ENCODE results near the gene RPS2. TPM values are rescaled to one million over a fixed set of nuclear protein-coding genes. Genes with fewer than 3 reads are reported as not detected.
A peak's percentile ranks its signal among the peaks of the same experiment; 100 is the strongest.

Gene RPS2
- total and polyA plus RNA-seq, 2 of the 8 experiments (the other 6 are each of a cell fraction or from before 2014, with no cell fraction given): 4,042 to 16,783 TPM

- 92% methylated on average over 34 of the region's 42 CpGs; no CpG with 5 or more reads in 1 of the 2 experiments for WGBS, 2 experiments (ENCODE audit: extremely low coverage in 1 of 2, insufficient coverage in 1 of 2, insufficient read length in 1 of 2, insufficient replicate concordance in 2 of 2, low coverage in 1 of 2, low lambda C conversion rate in 2 of 2, missing lambda C conversion rate in 1 of 2)
- CTCF ChIA-PET (ENCODE audit: partially characterized antibody): interaction anchor here (1.3 kb wide), 1 partner anchor 30 kb away, joined by 3 read pairs; no protein-coding TSS in a partner anchor
- POLR2A ChIA-PET (ENCODE audit: partially characterized antibody): interaction anchor here (1.1 to 28.2 kb wide), 5 partner anchors 8 to 32 kb away, joined by 3 to 736 read pairs (median 5); partner anchors contain the start of genes GFER, MSRB1, NDUFB10 and RNF151
- no peak for TF ChIP-seq POU5F1 (IDR thresholded peaks at IDR 0.05; ENCODE audit: low read depth, low read length)
- no peak for TF ChIP-seq SIRT6 (IDR thresholded peaks at IDR 0.05; ENCODE audit: low read length)
- TF ChIP-seq BCL11A (IDR thresholded peaks at IDR 0.05; ENCODE audit: low read depth in 2 of 2, low read length in 2 of 2): no peak
- no peak for TF ChIP-seq TAF1 (IDR thresholded peaks at IDR 0.05; ENCODE audit: low read depth, low read length)
- TF ChIP-seq, protein P1, sequence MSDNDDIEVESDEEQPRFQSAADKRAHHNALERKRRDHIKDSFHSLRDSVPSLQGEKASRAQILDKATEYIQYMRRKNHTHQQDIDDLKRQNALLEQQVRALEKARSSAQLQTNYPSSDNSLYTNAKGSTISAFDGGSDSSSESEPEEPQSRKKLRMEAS (IDR thresholded peaks at IDR 0.05): no peak
- no peak for TF ChIP-seq RXRA (IDR thresholded peaks at IDR 0.05; ENCODE audit: insufficient read depth, low read depth, low read length)
- TF ChIP-seq RAD21 (IDR thresholded peaks at IDR 0.05 in 1 of 2, conservative IDR thresholded peaks at IDR 0.05 in 1 of 2; ENCODE audit: low read depth in 2 of 2, low read length in 2 of 2): no peak
- no peak for TF ChIP-seq POLR2AphosphoS5 (IDR thresholded peaks at IDR 0.05; ENCODE audit: low read depth, low read length)
- no peak for TF ChIP-seq NANOG (IDR thresholded peaks at IDR 0.05; ENCODE audit: insufficient read depth, low read depth, low read length, poor library complexity, severe bottlenecking)
- no peak for TF ChIP-seq CREB1 (IDR thresholded peaks at IDR 0.05)
- TF ChIP-seq MAFK (IDR thresholded peaks at IDR 0.05; ENCODE audit: low read depth, low read length): no peak
- TF ChIP-seq YY1 (IDR thresholded peaks at IDR 0.05; ENCODE audit: low read depth, low read length): no peak
Observed at GRCh38 chr16:1974157-1975070, 9.8 kb upstream of the RPS2 start.

More at GRCh38 chr16:1974157-1975070, 9.8 kb upstream of the RPS2 start:
- Histone ChIP-seq H4K20me1 (replicated peaks in 1 of 2; ENCODE audit: control insufficient read depth in 1 of 2, insufficient read depth in 2 of 2, low read length in 2 of 2) (peaks cover 2 to 24% of the 10 kb centered on the region in 2 experiments), H3K4me2 (ENCODE audit: insufficient read depth in 1 of 2, low read depth in 2 of 2, low read length in 2 of 2) (no peak overlapping the region), H2BK5ac (ENCODE audit: low read depth, low read length) (no peak overlapping the region), H3K18ac (ENCODE audit: extremely low read depth, low read length) (no peak overlapping the region), H3K36me3 (ENCODE audit: control insufficient read depth in 2 of 4, insufficient read depth in 4 of 4, low read length in 3 of 4) (peaks cover 11 to 33% (median 22%) of the 10 kb centered on the region in 4 experiments; a peak in 7 of 8 replicates), H3K79me2 (ENCODE audit: control insufficient read depth in 1 of 2, insufficient read depth in 2 of 2, low read length in 2 of 2) (peaks cover 3 to 16% of the 10 kb centered on the region in 2 experiments; a peak in 2 of 4 replicates), H2BK15ac (ENCODE audit: low read length) (no peak overlapping the region), H2BK12ac (ENCODE audit: low read depth, low read length) (no peak overlapping the region), H4K91ac (replicated peaks; ENCODE audit: insufficient read length, low read length) (no peak overlapping the region), H3K23me2 (ENCODE audit: low read depth, low read length) (peaks cover 12% of the 10 kb centered on the region), H3K9ac (replicated peaks in 1 of 4; ENCODE audit: extremely low read depth in 1 of 4, low read depth in 3 of 4, low read length in 3 of 4) (no peak overlapping the region), H2AK5ac (ENCODE audit: low read depth, low read length) (no peak overlapping the region), H3K27me3 (replicated peaks in 1 of 4; ENCODE audit: control insufficient read depth in 3 of 4, extremely low read depth in 1 of 4, insufficient read depth in 3 of 4, low read length in 3 of 4) (peaks cover 0 to 2% (median 1%) of the 10 kb centered on the region in 4 experiments; a peak in 5 of 7 replicates), H3K56ac (replicated peaks; ENCODE audit: insufficient read length, low read depth, low read length) (no peak overlapping the region), H3K27ac (ENCODE audit: low read depth, low read length) (no peak overlapping the region), H2AFZ (ENCODE audit: low read length) (no peak overlapping the region), H3K4ac (replicated peaks; ENCODE audit: insufficient read length, low read depth, low read length) (no peak overlapping the region), H3K4me1 (replicated peaks in 1 of 4; ENCODE audit: control insufficient read depth in 3 of 4, insufficient read depth in 4 of 4, low read length in 3 of 4) (peaks cover 0 to 12% (median 8%) of the 10 kb centered on the region in 4 experiments; a peak in 5 of 7 replicates), H3K9me3 (ENCODE audit: insufficient read depth in 2 of 2, low read depth in 1 of 2, low read length in 1 of 2) (no peaks in the 10 kb centered on the region), H3K4me3 (ENCODE audit: extremely low read depth in 1 of 4, insufficient read depth in 2 of 4, low read depth in 3 of 4, low read length in 4 of 4) (no peak overlapping the region), H3K14ac (ENCODE audit: insufficient read length) (no peak overlapping the region), H3K23ac (ENCODE audit: insufficient read length) (no peak overlapping the region), H4K8ac (ENCODE audit: extremely low read depth, insufficient read depth, low read length) (peak overlapping the region; percentile 35; the same call in 1 of the 2 replicates), H2BK120ac (replicated peaks; ENCODE audit: low read depth, low read length) (no peak overlapping the region), H2BK20ac (ENCODE audit: low read length) (no peak overlapping the region), H3K79me1 (ENCODE audit: low read depth, low read length) (peaks cover 12% of the 10 kb centered on the region; the same call in 1 of the 2 replicates), H4K5ac (ENCODE audit: insufficient read length, low read depth, low read length) (no peak overlapping the region)
- DNase-seq (ENCODE audit: low read depth in 1 of 2, low spot score in 2 of 2) (no peak), FAIRE-seq (no peak)

Data from H1 (cell line).